Measurements from ENCODE around the gene GTF2A1.

GTF2A1 gene

GRCh38 chr14:81222691-81223090 is 1.9 kb upstream of the GTF2A1 start:
- Histone ChIP-seq H3K27me3 (ENCODE audit: control insufficient read depth, insufficient read depth, low read length) (no peaks in the 10 kb centered on the region), H3K4me3 (ENCODE audit: low read length) (no peak overlapping the region), H3K36me3 (ENCODE audit: control insufficient read depth, insufficient read depth, low read length) (no peaks in the 10 kb centered on the region), H3K9ac (ENCODE audit: low read length) (no peak overlapping the region), H3K9me3 (ENCODE audit: control insufficient read depth, low read length) (no peaks in the 10 kb centered on the region), H3K4me1 (ENCODE audit: control insufficient read depth, insufficient read depth, low read length) (peaks cover 16% of the 10 kb centered on the region)

- Histone ChIP-seq H3K9me3 (ENCODE audit: control insufficient read depth, low read length) (no peaks in the 10 kb centered on the region), H3K36me3 (ENCODE audit: control insufficient read depth, insufficient read depth, low read length) (no peaks in the 10 kb centered on the region), H3K9ac (ENCODE audit: low read length) (no peak overlapping the region), H3K4me3 (ENCODE audit: low read length) (peak overlapping the region; percentile 71), H3K27me3 (ENCODE audit: control insufficient read depth, insufficient read depth, low read length) (no peaks in the 10 kb centered on the region), H3K4me1 (ENCODE audit: control insufficient read depth, insufficient read depth, low read length) (peaks cover 16% of the 10 kb centered on the region)
Observed at GRCh38 chr14:81222126-81222525, 1.4 kb upstream of the GTF2A1 start.

- H3K4me3 ChIP-seq (ENCODE audit: low read length), result peak overlapping the region; percentile 71
- H3K36me3 ChIP-seq (ENCODE audit: control insufficient read depth, insufficient read depth, low read length), result no peaks in the 10 kb centered on the region
- peak overlapping the region; percentile 91 for H3K9ac ChIP-seq (ENCODE audit: low read length)
- H3K9me3 ChIP-seq (ENCODE audit: control insufficient read depth, low read length), result no peaks in the 10 kb centered on the region
- no peaks in the 10 kb centered on the region for H3K27me3 ChIP-seq (ENCODE audit: control insufficient read depth, insufficient read depth, low read length)
- peaks cover 16% of the 10 kb centered on the region for H3K4me1 ChIP-seq (ENCODE audit: control insufficient read depth, insufficient read depth, low read length)
Observed at GRCh38 chr14:81221579-81222102, 882 bp upstream of the GTF2A1 start.

- Histone ChIP-seq H3K9ac (ENCODE audit: low read length) (peak overlapping the region; percentile 97), H3K27me3 (ENCODE audit: control insufficient read depth, insufficient read depth, low read length) (no peaks in the 10 kb centered on the region), H3K4me3 (ENCODE audit: low read length) (peak overlapping the region; percentile 63), H3K4me1 (ENCODE audit: control insufficient read depth, insufficient read depth, low read length) (peaks cover 16% of the 10 kb centered on the region), H3K9me3 (ENCODE audit: control insufficient read depth, low read length) (no peaks in the 10 kb centered on the region), H3K36me3 (ENCODE audit: control insufficient read depth, insufficient read depth, low read length) (no peaks in the 10 kb centered on the region)
Observed at GRCh38 chr14:81220580-81220829, 254 bp downstream of the GTF2A1 start.

- peaks cover 16% of the 10 kb centered on the region for H3K4me1 ChIP-seq (ENCODE audit: control insufficient read depth, insufficient read depth, low read length)
- H3K27me3 ChIP-seq (ENCODE audit: control insufficient read depth, insufficient read depth, low read length), result no peaks in the 10 kb centered on the region
- no peaks in the 10 kb centered on the region for H3K9me3 ChIP-seq (ENCODE audit: control insufficient read depth, low read length)
- peak overlapping the region; percentile 63 for H3K4me3 ChIP-seq (ENCODE audit: low read length)
- H3K9ac ChIP-seq (ENCODE audit: low read length), result peak overlapping the region; percentile 97
- H3K36me3 ChIP-seq (ENCODE audit: control insufficient read depth, insufficient read depth, low read length), result no peaks in the 10 kb centered on the region
Observed at GRCh38 chr14:81219759-81220579, 790 bp downstream of the GTF2A1 start.

GRCh38 chr14:81219210-81219758 is 1.5 kb downstream of the GTF2A1 start:
- peak overlapping the region; percentile 89 for H3K9ac ChIP-seq (ENCODE audit: low read length)
- H3K4me1 ChIP-seq (ENCODE audit: control insufficient read depth, insufficient read depth, low read length), result peaks cover 16% of the 10 kb centered on the region
- no peaks in the 10 kb centered on the region for H3K9me3 ChIP-seq (ENCODE audit: control insufficient read depth, low read length)
- no peaks in the 10 kb centered on the region for H3K27me3 ChIP-seq (ENCODE audit: control insufficient read depth, insufficient read depth, low read length)
- no peaks in the 10 kb centered on the region for H3K36me3 ChIP-seq (ENCODE audit: control insufficient read depth, insufficient read depth, low read length)
- H3K4me3 ChIP-seq (ENCODE audit: low read length), result peak overlapping the region; percentile 33

GRCh38 chr14:81211844-81212243 is 8.9 kb downstream of the GTF2A1 start:
- Histone ChIP-seq H3K27me3 (ENCODE audit: control insufficient read depth, insufficient read depth, low read length) (no peaks in the 10 kb centered on the region), H3K4me1 (ENCODE audit: control insufficient read depth, insufficient read depth, low read length) (no peaks in the 10 kb centered on the region), H3K4me3 (ENCODE audit: low read length) (no peak overlapping the region), H3K9ac (ENCODE audit: low read length) (no peak overlapping the region), H3K36me3 (ENCODE audit: control insufficient read depth, insufficient read depth, low read length) (no peaks in the 10 kb centered on the region), H3K9me3 (ENCODE audit: control insufficient read depth, low read length) (no peaks in the 10 kb centered on the region)

- H3K9me3 ChIP-seq (ENCODE audit: control insufficient read depth, low read length), result no peaks in the 10 kb centered on the region
- H3K4me1 ChIP-seq (ENCODE audit: control insufficient read depth, insufficient read depth, low read length), result no peaks in the 10 kb centered on the region
- no peaks in the 10 kb centered on the region for H3K27me3 ChIP-seq (ENCODE audit: control insufficient read depth, insufficient read depth, low read length)
- H3K9ac ChIP-seq (ENCODE audit: low read length), result no peak overlapping the region
- H3K4me3 ChIP-seq (ENCODE audit: low read length), result no peak overlapping the region
- H3K36me3 ChIP-seq (ENCODE audit: control insufficient read depth, insufficient read depth, low read length), result no peaks in the 10 kb centered on the region
Observed at GRCh38 chr14:81209167-81209836, 11.5 kb downstream of the GTF2A1 start.

GRCh38 chr14:81208489-81208888 is 12.3 kb downstream of the GTF2A1 start:
- Histone ChIP-seq H3K9me3 (ENCODE audit: control insufficient read depth, low read length) (no peaks in the 10 kb centered on the region), H3K4me1 (ENCODE audit: control insufficient read depth, insufficient read depth, low read length) (no peaks in the 10 kb centered on the region), H3K27me3 (ENCODE audit: control insufficient read depth, insufficient read depth, low read length) (no peaks in the 10 kb centered on the region), H3K9ac (ENCODE audit: low read length) (no peak overlapping the region), H3K4me3 (ENCODE audit: low read length) (no peak overlapping the region), H3K36me3 (ENCODE audit: control insufficient read depth, insufficient read depth, low read length) (no peaks in the 10 kb centered on the region)

- Histone ChIP-seq H3K36me3 (ENCODE audit: control insufficient read depth, insufficient read depth, low read length) (no peaks in the 10 kb centered on the region), H3K4me1 (ENCODE audit: control insufficient read depth, insufficient read depth, low read length) (no peaks in the 10 kb centered on the region), H3K4me3 (ENCODE audit: low read length) (no peak overlapping the region), H3K27me3 (ENCODE audit: control insufficient read depth, insufficient read depth, low read length) (no peaks in the 10 kb centered on the region), H3K9ac (ENCODE audit: low read length) (no peak overlapping the region), H3K9me3 (ENCODE audit: control insufficient read depth, low read length) (no peaks in the 10 kb centered on the region)
Observed at GRCh38 chr14:81206115-81206514, 14.6 kb downstream of the GTF2A1 start.

GRCh38 chr14:81205639-81206038 is 15.1 kb downstream of the GTF2A1 start:
- no peak overlapping the region for H3K9ac ChIP-seq (ENCODE audit: low read length)
- H3K27me3 ChIP-seq (ENCODE audit: control insufficient read depth, insufficient read depth, low read length), result no peaks in the 10 kb centered on the region
- no peaks in the 10 kb centered on the region for H3K9me3 ChIP-seq (ENCODE audit: control insufficient read depth, low read length)
- no peak overlapping the region for H3K4me3 ChIP-seq (ENCODE audit: low read length)
- no peaks in the 10 kb centered on the region for H3K36me3 ChIP-seq (ENCODE audit: control insufficient read depth, insufficient read depth, low read length)
- H3K4me1 ChIP-seq (ENCODE audit: control insufficient read depth, insufficient read depth, low read length), result no peaks in the 10 kb centered on the region

GRCh38 chr14:81200054-81200453 is 20.7 kb downstream of the GTF2A1 start:
- Histone ChIP-seq H3K9me3 (ENCODE audit: control insufficient read depth, low read length) (no peaks in the 10 kb centered on the region), H3K9ac (ENCODE audit: low read length) (no peak overlapping the region), H3K4me3 (ENCODE audit: low read length) (no peak overlapping the region), H3K27me3 (ENCODE audit: control insufficient read depth, insufficient read depth, low read length) (no peaks in the 10 kb centered on the region), H3K36me3 (ENCODE audit: control insufficient read depth, insufficient read depth, low read length) (peaks cover 3% of the 10 kb centered on the region), H3K4me1 (ENCODE audit: control insufficient read depth, insufficient read depth, low read length) (no peaks in the 10 kb centered on the region)
